SK-N-SH (cell line): ENCODE measurements around the gene WWP2.

ENCODE experiments used
- CHD2 ChIP-seq: fragments of 150-350 bp; IDR thresholded peaks from 2 replicates; pipeline ENCODE4 v1.6.1; 2018; ENCODE audit warnings: low read length; ENCODE audit not compliant: partially characterized antibody
- EP300 ChIP-seq, 2 experiments: IDR thresholded peaks; 2 replicates each; pipeline versions ENCODE4 v1.4.0 to v1.6.1; 2012; ENCODE audit warnings: borderline replicate concordance in 1 of 2, low read depth in 1 of 2, low read length in 1 of 2
- NRF1 ChIP-seq: IDR thresholded peaks from 2 replicates; pipeline ENCODE4 v1.6.1; 2012; ENCODE audit warnings: low read depth, mild to moderate bottlenecking, low read length
- RFX5 ChIP-seq: IDR thresholded peaks from 2 replicates; pipeline ENCODE4 v1.6.1; 2012; ENCODE audit warnings: mild to moderate bottlenecking, improper control_type of control experiment, low read length
- TF ChIP-seq, protein P1 (sequence below): fragments of 200-600 bp; sonication (generic); IDR thresholded peaks from 2 replicates; pipeline ENCODE4 v1.6.1; 2017; ENCODE audit warnings: antibody characterized with exemption, mild to moderate bottlenecking, moderate library complexity
- TF ChIP-seq, protein P2 (sequence below): IDR thresholded peaks from 2 replicates; pipeline ENCODE4 v1.4.0; 2012; ENCODE audit warnings: low read depth

DNA sequence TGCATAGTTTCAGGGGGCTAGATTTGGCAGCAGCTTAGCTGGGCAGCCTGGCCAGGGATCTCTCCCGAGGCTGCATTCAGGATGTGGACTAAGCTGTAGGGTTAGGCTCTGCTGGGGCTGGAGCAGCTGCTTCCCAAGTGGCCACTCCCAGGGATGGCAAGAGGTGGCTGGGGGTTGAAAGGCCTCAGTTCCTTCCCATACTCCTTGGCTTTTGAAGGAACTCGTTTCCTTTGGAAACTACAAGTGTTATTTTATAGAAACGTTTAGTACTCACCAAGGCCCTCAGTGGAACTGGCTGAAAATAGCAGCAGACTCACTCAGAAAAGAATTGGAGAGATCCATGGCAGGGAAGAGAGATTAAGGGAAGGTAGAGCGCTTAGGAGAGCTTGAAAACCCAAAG, 76.4 kb downstream of the WWP2 start:
- TF ChIP-seq, protein P1, sequence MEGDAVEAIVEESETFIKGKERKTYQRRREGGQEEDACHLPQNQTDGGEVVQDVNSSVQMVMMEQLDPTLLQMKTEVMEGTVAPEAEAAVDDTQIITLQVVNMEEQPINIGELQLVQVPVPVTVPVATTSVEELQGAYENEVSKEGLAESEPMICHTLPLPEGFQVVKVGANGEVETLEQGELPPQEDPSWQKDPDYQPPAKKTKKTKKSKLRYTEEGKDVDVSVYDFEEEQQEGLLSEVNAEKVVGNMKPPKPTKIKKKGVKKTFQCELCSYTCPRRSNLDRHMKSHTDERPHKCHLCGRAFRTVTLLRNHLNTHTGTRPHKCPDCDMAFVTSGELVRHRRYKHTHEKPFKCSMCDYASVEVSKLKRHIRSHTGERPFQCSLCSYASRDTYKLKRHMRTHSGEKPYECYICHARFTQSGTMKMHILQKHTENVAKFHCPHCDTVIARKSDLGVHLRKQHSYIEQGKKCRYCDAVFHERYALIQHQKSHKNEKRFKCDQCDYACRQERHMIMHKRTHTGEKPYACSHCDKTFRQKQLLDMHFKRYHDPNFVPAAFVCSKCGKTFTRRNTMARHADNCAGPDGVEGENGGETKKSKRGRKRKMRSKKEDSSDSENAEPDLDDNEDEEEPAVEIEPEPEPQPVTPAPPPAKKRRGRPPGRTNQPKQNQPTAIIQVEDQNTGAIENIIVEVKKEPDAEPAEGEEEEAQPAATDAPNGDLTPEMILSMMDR, result no peak
- TF ChIP-seq NRF1 (no peak), EP300 (IDR thresholded peaks at IDR 0.05; ENCODE audit: borderline replicate concordance in 1 of 2, low read depth in 1 of 2, low read length in 1 of 2) (no peak), CHD2 (no peak), RFX5 (no peak)
- TF ChIP-seq, protein P2, sequence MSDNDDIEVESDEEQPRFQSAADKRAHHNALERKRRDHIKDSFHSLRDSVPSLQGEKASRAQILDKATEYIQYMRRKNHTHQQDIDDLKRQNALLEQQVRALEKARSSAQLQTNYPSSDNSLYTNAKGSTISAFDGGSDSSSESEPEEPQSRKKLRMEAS, result no peak
